AG04449 (cell line): ENCODE data around the gene TENM3.

Source experiments
- CTCF ChIA-PET: fragments of 350-600 bp; formaldehyde crosslinking; extraction: SDS; loops from one replicate; lab custom pipeline; 2021; ENCODE audit warnings: antibody characterized with exemption; lab: Yijun Ruan, JAX
- POLR2A ChIA-PET: fragments of 400-600, 350-600 bp; formaldehyde crosslinking; extraction: SDS; loops from one replicate; lab custom pipeline; 2020; ENCODE audit warnings: antibody characterized with exemption, inconsistent platforms; lab: Yijun Ruan, JAX
- DNase-seq: peaks from one replicate; pipeline ENCODE4 v3.0.0-alpha.2; 2010; ENCODE audit warnings: low read depth, low spot score
- H3K4me3 ChIP-seq: 2 replicates; pipeline ENCODE4 v1.5.1; 2011; ENCODE audit warnings: low read depth, mild to moderate bottlenecking, control low read depth, low read length
- TF ChIP-seq, protein P1 (sequence below): IDR thresholded peaks from one replicate; pipeline ENCODE4 v1.5.1; 2011; ENCODE audit warnings: mild to moderate bottlenecking, moderate library complexity, low read length, control low read depth, inconsistent platforms; ENCODE audit not compliant: insufficient read depth; ENCODE audit errors: missing control alignments

TENM3 gene

DNA sequence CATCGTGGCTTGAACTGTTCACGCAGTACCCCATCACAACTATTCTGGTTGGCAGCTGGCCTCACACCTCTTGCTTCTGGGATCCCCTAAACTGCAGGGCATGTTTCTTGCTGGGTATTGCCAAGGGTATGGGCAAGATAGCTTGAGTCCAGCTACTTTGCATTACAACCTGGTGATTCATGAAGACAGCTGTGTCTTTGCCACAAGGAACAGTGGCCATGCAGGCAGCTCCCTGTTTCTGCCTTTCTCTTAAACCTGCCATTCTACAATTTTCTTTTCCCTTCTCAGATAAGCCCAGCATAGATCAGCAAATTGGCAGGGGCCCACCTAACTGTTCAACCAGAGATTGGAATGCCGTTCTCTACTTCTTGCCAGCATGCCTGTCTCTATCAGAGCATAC is 42.8 kb downstream of the TENM3 start:
- POLR2A ChIA-PET: interaction anchor here (0.7 to 0.9 kb wide), 2 partner anchors 11 to 22 kb away, joined by 3 to 7 read pairs; no protein-coding TSS in a partner anchor

DNA sequence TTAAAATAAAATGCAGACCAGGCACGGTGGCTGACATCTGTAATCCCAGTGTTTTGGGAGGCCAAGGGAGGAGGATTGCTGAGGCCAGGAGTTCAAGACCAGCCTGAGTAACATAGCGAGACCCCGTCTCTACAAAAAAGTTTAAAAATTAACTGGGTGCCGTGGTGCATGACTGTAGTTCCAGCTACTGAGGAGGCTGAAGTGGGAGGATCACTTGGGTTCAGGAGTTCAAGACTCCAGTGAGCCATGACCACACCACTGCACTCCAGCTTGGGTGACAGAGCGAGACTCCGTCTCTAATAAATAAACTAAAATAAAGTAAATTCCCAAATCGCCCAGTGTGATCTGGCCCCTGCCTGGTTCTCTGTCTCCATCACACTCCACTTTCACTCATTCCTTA is 43.7 kb downstream of the TENM3 start:
- no peak for DNase-seq
- ChIA-PET CTCF (interaction anchor here (0.7 to 1.8 kb wide), 2 partner anchors 9 kb away, joined by 3 to 5 read pairs; no protein-coding TSS in a partner anchor), POLR2A (no interaction called here)
- TF ChIP-seq, protein P1, sequence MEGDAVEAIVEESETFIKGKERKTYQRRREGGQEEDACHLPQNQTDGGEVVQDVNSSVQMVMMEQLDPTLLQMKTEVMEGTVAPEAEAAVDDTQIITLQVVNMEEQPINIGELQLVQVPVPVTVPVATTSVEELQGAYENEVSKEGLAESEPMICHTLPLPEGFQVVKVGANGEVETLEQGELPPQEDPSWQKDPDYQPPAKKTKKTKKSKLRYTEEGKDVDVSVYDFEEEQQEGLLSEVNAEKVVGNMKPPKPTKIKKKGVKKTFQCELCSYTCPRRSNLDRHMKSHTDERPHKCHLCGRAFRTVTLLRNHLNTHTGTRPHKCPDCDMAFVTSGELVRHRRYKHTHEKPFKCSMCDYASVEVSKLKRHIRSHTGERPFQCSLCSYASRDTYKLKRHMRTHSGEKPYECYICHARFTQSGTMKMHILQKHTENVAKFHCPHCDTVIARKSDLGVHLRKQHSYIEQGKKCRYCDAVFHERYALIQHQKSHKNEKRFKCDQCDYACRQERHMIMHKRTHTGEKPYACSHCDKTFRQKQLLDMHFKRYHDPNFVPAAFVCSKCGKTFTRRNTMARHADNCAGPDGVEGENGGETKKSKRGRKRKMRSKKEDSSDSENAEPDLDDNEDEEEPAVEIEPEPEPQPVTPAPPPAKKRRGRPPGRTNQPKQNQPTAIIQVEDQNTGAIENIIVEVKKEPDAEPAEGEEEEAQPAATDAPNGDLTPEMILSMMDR: no peak
- no peak overlapping the region for H3K4me3 ChIP-seq

More for the DNA sequence above, 42.8 kb downstream of the TENM3 start:
- no peak for DNase-seq
- CTCF ChIA-PET: interaction anchor here (0.7 to 1.8 kb wide), 2 partner anchors 10 to 12 kb away, joined by 3 to 5 read pairs; no protein-coding TSS in a partner anchor
- H3K4me3 ChIP-seq: no peak overlapping the region
- TF ChIP-seq, protein P1: no peak

DNA sequence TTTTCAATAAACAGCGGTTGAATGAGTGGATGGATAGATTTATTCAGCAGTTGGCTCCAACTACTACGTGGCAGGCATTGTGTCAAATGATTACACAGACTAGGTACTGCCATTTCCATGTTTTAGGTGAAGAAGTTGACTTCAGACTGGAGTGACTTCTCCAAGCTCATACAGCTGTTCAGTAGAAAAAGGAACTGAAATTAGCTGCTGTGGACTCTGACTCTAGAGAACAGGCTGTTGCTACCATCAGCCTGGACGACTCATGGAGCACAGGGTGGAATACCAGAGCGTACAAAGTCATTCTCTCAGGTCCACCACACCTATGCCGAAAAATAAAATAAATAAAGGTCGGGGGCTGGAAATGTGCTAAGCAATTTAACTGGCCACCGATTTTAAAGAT is 45.3 kb downstream of the TENM3 start:
- POLR2A ChIA-PET: no interaction called here
- TF ChIP-seq, protein P1: no peak
- no peak for DNase-seq
- CTCF ChIA-PET: no interaction called here
- no peak overlapping the region for H3K4me3 ChIP-seq

DNA sequence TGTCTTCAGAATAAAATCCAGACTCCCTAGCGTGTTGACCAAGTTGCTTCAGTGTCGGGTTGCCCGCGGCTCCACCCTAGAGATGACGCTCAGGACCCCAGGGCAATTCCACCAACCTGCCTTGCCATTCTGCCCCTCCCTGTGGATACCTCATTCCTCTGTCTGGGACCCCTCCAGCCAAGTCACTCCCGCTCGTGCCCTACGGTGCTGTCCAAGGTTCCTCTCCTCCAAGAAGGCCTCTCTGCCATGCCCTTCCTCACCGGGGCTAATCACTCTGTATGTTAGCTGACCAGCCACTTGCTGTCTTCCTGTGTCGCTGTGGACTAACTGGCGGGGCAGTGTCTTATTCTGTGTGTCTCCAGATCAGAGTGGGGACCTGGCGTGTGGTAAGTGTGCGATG is 46.6 kb downstream of the TENM3 start:
- POLR2A ChIA-PET: no interaction called here
- TF ChIP-seq, protein P1: no peak
- no peak overlapping the region for H3K4me3 ChIP-seq
- DNase-seq: no peak
- CTCF ChIA-PET: no interaction called here

DNA sequence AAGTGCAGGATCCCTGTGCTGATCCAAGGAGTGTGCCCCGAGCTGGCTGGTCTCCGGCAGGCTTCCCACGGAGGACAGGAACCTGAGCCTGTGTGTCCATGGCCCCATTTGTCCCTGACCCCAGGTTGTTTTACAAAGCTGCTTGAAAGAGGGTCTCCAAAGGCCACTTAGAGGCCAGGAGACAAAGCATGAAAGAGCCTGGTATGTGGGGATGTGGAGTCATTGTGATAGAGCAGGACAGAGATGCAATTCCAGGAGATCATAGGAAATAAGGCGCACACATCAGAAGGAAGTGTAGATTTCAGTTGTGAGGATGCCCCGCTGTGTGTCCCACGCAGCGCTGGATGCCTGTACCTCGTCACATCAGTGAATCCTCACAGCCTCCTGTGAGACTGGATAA is 48.0 kb downstream of the TENM3 start:
- TF ChIP-seq, protein P1: no peak
- H3K4me3 ChIP-seq: no peak overlapping the region
- CTCF ChIA-PET: no interaction called here
- DNase-seq: no peak
- POLR2A ChIA-PET: no interaction called here

DNA sequence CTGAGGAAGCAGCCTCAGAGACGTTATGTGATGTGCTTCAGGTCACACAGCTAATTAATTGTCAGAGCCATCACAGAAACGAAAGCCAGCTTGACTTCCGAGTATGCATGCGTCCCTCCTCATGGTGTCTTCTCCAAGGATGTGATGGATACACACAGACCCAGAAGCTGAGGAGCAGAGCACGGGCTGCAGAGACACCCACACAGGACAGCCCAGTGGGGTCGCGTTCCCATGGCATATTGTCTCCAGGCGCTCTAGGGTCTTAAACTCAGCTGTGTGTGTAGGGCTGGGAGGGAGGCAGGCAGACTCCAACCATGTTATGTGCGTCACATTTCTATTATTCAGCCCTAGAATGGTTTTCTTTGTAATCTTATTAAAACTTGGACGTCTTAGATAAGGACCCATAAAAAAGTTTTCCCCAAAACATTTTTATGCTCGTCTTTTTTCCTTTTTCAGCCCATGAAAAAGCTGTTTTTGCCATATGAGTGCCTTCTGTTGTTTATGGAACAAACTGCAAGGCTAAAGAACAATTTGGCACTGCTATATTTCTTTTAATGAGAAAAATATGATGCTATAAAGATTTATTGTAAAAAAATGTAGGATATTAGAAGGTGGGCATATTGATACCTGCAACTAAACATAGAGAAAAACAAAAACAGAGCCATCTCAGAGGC is 48.5 kb downstream of the TENM3 start:
- TF ChIP-seq, protein P1: no peak
- H3K4me3 ChIP-seq: no peak overlapping the region
- ChIA-PET CTCF (no interaction called here), POLR2A (no interaction called here)
- no peak for DNase-seq
